NCI-H2227 (cell line): Measurements from ENCODE around the gene PLN.
A peak's percentile ranks its signal among the peaks of the same experiment; 100 is the strongest.

Experiments used
- DNase-seq: peaks from one replicate; lab custom pipeline; 2025; ENCODE audit not compliant: unreplicated experiment; lab: John Stamatoyannopoulos, UW

The PLN gene

DNA sequence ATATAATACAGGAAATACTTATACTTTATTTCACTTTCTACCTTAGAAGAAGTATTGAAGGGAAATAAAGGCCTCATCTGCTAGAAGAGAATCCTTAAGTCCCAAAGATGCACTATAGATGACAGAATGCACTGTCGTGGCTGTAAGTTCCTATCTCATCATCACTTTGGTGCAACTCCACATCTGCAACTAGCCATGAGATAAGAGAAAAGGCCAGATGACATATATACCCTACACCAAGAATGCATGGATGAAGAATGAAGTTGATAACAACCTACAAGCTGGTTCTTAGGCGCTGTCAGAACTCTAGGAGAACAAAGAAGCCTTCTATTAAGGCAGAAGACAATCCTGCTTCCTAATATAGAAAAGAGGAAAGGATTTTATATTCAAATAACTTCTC is 11.6 kb upstream of the PLN start:
- DNase-seq, result no peak

DNA sequence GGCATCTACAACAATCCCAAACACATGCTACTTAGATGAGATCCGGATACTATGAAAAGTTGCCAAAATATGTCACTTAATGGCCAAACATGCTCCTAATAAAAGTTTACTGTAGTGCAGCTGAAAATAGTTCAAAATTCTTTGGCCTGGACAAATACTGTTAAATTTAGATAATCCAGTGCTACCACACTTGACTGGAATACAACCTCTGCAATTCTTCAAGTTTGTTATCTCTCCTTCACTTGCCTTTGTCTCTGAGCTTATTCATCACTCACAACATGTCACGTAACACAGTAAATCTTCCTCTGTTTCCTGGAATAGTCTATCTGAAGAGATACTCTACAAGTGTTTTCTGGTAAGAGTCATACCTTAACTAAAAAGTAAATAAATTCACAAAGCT is 10.5 kb upstream of the PLN start:
- DNase-seq, result no peak

DNA sequence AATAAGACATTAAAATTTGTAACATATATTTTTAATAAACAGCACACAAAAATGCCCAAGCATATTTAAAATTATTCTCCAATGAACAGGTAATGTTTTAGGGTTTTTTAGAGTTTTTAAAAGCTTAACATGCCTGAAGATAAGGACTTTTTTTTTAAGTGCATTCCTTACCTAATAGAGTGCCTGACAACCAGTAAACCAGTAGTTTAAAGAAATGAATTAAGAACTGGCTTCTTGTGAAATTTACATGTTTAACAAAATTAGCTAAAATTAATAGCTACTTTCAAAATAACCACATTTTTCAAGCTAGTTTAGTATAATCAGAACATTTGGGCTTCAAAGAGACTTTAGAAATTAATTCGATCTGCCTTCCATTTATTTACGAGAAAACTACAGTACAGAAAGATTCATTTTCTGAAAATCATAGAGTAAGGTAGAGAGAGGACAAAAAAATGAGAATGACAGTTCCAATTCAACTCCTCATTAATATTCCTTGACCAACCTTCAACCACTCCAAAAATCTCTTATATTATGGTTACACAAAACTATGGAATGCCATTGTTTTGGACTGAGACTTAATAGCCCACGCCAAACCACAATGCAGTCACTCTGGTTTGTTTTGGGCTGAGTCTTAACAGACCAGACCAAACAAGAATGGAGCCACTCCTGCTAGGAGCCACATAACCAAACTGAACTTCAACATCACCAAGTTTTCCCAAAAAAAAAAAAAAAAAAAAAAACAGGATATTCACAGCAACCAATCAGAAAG is 5.7 kb upstream of the PLN start:
- DNase-seq, result no peak

DNA sequence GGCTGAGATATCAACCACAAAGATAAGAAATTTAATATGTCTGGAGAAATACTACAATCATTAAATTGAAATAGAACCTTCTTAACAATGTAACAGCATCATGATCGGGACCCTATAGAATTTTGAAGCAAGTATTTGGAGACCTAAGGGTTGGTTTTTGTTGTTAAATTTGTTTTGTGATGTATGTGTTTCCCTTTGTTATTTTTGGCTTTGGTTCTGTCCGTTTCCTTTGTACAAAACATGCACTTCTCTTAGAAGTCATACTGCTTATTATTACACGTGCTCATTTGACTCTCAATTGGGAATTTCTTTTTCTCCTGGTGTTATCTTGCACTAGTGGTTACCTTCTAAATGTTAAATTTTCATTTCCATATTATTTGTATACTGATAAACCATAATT is 4.0 kb upstream of the PLN start:
- DNase-seq, result no peak

GRCh38 chr6:118546164-118546879 is 1.8 kb upstream of the PLN start:
- DNase-seq, result no peak

GRCh38 chr6:118546880-118547218 is 1.2 kb upstream of the PLN start:
- DNase-seq, result no peak

DNA sequence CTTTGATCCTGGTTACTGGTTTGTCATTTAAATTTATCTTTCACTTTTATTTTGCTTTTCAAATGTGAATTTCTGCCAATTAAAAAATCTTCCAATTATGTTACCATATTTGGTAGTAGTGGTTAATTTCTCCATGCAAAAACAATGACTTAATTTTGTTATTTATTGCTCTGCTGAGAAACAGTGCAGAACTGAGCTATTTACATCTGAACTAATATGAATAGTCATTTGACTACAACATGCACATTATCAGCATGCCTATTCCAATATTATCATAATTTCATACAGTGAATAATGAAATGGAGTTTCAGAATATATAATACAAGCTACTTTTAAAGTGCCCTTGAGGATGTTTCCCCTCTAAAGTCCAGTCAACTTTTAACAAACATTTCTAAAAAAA is 517 bp downstream of the PLN start:
- no peak for DNase-seq

- peak; percentile 40 for DNase-seq
These were observed 3.3 kb downstream of the PLN start for GRCh38 chr6:118551063-118552053.

DNA sequence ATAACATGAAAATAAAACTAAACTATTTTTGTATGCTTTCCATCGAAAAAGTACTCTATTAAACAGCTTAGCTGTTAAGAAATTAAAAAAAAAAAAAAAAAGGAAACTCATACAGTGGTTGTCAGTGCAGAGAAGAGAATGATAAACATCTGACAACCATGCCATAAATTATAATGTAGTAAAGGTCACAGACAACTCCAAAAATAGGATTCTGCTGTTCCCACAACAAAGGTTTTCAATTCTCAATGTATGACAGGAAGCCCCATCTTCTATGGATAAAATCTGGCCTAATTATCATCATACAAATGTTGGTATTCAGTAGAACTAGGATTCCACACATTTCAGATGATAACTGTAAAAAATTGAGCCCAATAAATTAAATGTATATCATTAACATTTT is 5.0 kb downstream of the PLN start:
- no peak for DNase-seq

DNA sequence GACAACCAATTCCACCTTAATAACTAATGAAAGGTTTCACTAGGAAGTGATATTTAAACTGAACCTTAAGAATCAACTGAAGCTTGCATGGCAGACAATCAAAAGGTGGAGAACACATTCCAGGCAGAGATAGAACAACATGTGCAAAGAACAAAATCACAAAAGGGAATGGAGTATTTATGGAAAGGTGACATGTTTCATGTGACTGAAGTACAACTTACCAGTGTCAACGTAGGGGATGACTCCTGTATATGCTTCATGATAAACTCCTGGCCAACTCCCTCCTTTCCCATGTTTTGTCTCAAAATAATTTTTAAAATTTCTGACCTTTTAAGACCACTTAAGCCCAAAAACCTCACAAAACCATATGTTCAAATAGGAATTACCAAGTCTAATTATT is 6.6 kb downstream of the PLN start:
- no peak for DNase-seq

DNA sequence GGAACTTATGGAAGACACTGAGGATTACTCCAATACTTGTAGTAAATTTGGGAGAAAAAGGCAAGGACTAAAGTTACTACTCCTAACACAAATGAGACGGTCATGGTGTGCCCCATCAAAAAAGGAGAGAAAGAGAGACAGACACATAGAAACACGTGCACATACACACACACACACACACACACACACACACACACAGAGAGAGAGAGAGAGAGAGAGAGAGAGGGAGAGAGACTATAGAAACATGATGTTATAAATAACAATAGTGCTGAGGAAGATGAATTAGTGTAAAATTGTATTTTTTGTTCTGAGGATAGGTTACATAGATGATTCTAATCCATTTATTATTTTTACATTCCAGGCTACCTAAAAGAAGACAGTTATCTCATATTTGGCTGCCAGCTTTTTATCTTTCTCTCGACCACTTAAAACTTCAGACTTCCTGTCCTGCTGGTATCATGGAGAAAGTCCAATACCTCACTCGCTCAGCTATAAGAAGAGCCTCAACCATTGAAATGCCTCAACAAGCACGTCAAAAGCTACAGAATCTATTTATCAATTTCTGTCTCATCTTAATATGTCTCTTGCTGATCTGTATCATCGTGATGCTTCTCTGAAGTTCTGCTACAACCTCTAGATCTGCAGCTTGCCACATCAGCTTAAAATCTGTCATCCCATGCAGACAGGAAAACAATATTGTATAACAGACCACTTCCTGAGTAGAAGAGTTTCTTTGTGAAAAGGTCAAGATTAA is 10.5 kb downstream of the PLN start:
- no peak for DNase-seq

- DNase-seq, result no peak
These were observed 11.6 kb downstream of the PLN start for GRCh38 chr6:118559659-118560058.

DNA sequence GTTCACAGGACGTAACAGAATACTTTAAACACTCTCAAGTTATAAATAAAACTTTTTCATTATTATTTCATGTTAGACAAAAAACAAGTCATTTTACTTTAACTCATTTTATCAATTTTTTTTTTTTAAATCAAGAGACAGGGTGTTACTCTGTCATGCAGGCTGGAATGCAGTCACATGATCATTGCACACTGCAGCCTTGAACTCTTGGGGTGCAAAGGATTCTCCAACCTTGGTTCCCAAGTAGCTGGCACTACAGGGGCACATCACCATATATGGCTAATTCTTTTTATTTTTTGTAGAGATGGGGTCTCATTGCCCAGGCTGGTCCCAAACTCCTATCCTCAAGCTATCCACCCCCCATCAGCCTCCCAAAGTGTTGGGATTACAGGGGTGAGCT is 14.2 kb downstream of the PLN start:
- DNase-seq, result no peak

- peak; percentile 1 for DNase-seq
These were observed 14.9 kb downstream of the PLN start for GRCh38 chr6:118562959-118563358.

GRCh38 chr6:118565311-118565960 is 17.3 kb downstream of the PLN start:
- peak; percentile 23 for DNase-seq

DNA sequence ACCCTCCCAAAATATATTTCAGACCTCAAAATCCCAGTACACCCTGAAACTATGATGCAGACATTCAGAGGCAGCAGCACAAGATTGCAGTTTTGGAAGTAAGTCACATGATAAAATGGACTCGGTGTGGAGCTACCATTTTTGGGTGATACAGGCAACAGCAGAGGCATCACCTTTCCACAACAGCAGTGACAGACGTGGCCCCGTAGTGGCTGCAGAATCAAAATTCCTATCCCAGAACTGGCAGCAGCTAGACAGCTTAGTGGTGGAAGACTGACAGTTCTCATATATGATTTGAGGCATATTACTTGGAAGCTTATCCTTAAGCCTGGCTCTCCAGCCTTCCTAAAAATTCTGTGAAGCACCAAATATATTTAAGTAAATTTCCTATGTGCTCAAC is 19.9 kb downstream of the PLN start:
- DNase-seq, result no peak

DNA sequence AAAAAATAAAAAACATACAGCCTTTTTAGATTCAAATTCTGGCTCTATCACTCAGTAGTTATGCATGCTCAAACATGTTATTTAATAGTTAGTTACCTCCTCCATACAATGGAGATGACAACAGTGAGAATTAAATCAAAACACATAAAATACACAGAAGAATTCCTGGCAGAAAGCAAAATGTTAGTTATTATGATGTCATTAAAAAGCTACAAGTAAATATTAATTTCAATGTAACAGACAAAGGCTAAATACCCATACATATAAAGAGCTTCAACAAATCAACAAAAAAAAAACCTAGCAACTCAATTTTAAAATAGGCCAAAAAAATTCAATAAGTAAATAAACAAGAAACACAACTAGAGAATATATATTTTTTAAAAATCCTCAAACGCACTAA is 21.4 kb downstream of the PLN start:
- no peak for DNase-seq

GRCh38 chr6:118571121-118571520 is 23.0 kb downstream of the PLN start:
- no peak for DNase-seq

- no peak for DNase-seq
These were observed 26.2 kb downstream of the PLN start for GRCh38 chr6:118574051-118574865.

DNA sequence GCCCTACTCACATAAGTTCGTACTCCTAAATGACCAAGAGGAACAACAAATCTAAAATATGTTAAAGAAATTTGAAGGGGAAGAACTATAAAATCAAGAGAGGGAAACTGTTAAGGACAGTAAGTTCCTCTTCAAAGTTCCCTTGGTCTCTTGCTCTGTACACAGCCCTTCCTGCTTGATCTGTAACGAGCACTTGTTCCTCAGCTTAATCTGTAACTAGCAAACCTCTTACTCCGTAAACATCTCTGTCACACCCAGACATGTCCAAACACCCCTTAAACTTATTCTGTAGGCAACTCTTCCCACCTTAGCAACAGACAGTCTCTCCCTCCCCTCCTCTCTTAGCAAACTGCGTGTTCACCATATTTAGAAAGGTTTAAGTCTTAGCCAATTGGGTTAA is 29.9 kb downstream of the PLN start:
- DNase-seq, result no peak
